Measurements from ENCODE around the gene BEX3.

The BEX3 gene

DNA sequence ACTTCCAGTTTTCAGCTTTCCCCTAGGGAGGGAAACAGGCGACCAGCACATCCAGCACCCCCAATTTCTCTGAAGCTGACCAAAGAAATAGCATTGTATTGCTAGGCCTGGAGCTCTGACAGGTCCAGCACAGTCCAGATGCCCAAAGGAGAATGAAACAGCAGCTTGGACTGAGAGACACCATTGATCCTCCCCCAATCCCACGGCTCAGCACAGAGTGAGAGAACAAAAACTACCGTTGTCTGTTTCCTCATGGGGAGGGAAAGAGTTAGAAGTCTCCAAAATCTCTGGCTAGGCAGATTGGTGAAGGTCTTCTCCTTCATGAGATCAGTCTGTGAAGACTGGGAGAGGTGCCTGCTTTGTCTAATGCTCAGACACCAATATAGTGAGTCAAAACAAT is 37.7 kb upstream of the BEX3 start:
- Histone ChIP-seq H3K27ac (ENCODE audit: low read depth, low read length) (no peak overlapping the region), H3K4me1 (ENCODE audit: control insufficient read depth, low read length) (no peaks in the 10 kb centered on the region), H3F3A (ENCODE audit: control insufficient read depth, insufficient read depth) (no peaks in the 10 kb centered on the region), H3K36me3 (ENCODE audit: control insufficient read depth, low read length) (no peaks in the 10 kb centered on the region), H3K9me3 (ENCODE audit: control insufficient read depth, insufficient read depth, low read length) (no peaks in the 10 kb centered on the region), H3K4me2 (ENCODE audit: low read length) (no peak overlapping the region), H3K79me2 (ENCODE audit: control insufficient read depth, low read length) (no peaks in the 10 kb centered on the region), H3K9me2 (replicated peaks; ENCODE audit: control insufficient read depth, low read length) (no peaks in the 10 kb centered on the region), H4K20me1 (ENCODE audit: control insufficient read depth, insufficient read depth, low read depth, low read length) (no peaks in the 10 kb centered on the region), H3K4me3 (ENCODE audit: low read length) (no peak overlapping the region), H3K27me3 (ENCODE audit: control insufficient read depth, low read length) (no peaks in the 10 kb centered on the region)
- TF ChIP-seq, protein P1, sequence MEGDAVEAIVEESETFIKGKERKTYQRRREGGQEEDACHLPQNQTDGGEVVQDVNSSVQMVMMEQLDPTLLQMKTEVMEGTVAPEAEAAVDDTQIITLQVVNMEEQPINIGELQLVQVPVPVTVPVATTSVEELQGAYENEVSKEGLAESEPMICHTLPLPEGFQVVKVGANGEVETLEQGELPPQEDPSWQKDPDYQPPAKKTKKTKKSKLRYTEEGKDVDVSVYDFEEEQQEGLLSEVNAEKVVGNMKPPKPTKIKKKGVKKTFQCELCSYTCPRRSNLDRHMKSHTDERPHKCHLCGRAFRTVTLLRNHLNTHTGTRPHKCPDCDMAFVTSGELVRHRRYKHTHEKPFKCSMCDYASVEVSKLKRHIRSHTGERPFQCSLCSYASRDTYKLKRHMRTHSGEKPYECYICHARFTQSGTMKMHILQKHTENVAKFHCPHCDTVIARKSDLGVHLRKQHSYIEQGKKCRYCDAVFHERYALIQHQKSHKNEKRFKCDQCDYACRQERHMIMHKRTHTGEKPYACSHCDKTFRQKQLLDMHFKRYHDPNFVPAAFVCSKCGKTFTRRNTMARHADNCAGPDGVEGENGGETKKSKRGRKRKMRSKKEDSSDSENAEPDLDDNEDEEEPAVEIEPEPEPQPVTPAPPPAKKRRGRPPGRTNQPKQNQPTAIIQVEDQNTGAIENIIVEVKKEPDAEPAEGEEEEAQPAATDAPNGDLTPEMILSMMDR (IDR thresholded peaks at IDR 0.05; ENCODE audit: low read depth, low read length, poor library complexity, severe bottlenecking): no peak
- no peak for TF ChIP-seq EZH2phosphoT487 (IDR thresholded peaks at IDR 0.05; ENCODE audit: borderline replicate concordance, low read length)

DNA sequence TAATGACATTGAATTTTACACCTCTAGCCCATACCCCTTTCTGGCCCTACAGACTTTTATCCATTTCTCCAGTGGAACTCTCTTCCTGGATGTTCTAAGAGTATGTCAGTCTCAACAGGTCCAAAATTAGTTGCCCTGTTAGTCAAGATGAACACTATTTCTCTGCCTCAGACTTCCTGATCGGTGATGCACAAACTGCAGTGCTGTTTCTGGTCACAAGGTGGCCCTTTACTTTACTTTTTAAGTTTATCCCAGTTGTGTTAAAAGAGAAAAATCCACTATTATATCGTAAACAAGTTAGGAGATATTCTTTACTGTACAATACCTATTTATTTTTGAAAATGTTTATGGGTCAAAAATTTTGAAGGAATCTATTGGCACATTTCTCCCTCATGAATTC is 33.2 kb upstream of the BEX3 start:
- Histone ChIP-seq H3K4me2 (ENCODE audit: low read length) (no peak overlapping the region), H3K79me2 (ENCODE audit: control insufficient read depth, low read length) (no peaks in the 10 kb centered on the region), H3K9me3 (ENCODE audit: control insufficient read depth, insufficient read depth, low read length) (no peaks in the 10 kb centered on the region), H3K27ac (ENCODE audit: low read depth, low read length) (no peak overlapping the region), H3K27me3 (ENCODE audit: control insufficient read depth, low read length) (no peaks in the 10 kb centered on the region), H3K9me2 (replicated peaks; ENCODE audit: control insufficient read depth, low read length) (no peaks in the 10 kb centered on the region), H3F3A (ENCODE audit: control insufficient read depth, insufficient read depth) (no peaks in the 10 kb centered on the region), H3K4me3 (ENCODE audit: low read length) (no peak overlapping the region), H3K4me1 (ENCODE audit: control insufficient read depth, low read length) (no peaks in the 10 kb centered on the region), H3K36me3 (ENCODE audit: control insufficient read depth, low read length) (no peaks in the 10 kb centered on the region), H4K20me1 (ENCODE audit: control insufficient read depth, insufficient read depth, low read depth, low read length) (no peaks in the 10 kb centered on the region)
- TF ChIP-seq, protein P1 (IDR thresholded peaks at IDR 0.05; ENCODE audit: low read depth, low read length, poor library complexity, severe bottlenecking): peak; percentile 44
- TF ChIP-seq EZH2phosphoT487 (IDR thresholded peaks at IDR 0.05; ENCODE audit: borderline replicate concordance, low read length): no peak

DNA sequence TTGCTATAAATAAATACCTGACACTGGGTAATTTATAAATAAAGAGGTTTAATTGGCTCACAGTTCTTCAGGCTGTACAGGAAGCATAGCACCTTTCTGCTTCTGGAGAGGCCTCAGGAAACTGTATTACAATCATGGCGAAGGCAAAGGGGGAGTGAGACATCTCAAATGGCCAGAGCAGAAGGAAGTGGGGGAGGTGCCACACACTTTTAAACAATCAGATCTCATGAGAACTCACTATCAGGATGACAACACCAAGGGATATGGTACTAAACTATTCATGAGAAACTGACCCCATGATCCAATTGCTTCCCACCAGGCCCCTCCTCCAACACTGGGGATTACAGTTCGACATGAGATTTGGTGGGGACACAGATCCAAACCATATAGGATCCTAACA is 31.7 kb upstream of the BEX3 start:
- no peaks in the 10 kb centered on the region for H3K36me3 ChIP-seq (ENCODE audit: control insufficient read depth, low read length)
- H3K27me3 ChIP-seq (ENCODE audit: control insufficient read depth, low read length): no peaks in the 10 kb centered on the region
- no peaks in the 10 kb centered on the region for H3K9me3 ChIP-seq (ENCODE audit: control insufficient read depth, insufficient read depth, low read length)
- no peak overlapping the region for H3K27ac ChIP-seq (ENCODE audit: low read depth, low read length)
- no peak overlapping the region for H3K4me3 ChIP-seq (ENCODE audit: low read length)
- no peaks in the 10 kb centered on the region for H4K20me1 ChIP-seq (ENCODE audit: control insufficient read depth, insufficient read depth, low read depth, low read length)
- no peaks in the 10 kb centered on the region for H3K4me1 ChIP-seq (ENCODE audit: control insufficient read depth, low read length)
- H3K79me2 ChIP-seq (ENCODE audit: control insufficient read depth, low read length): no peaks in the 10 kb centered on the region
- no peaks in the 10 kb centered on the region for H3F3A ChIP-seq (ENCODE audit: control insufficient read depth, insufficient read depth)
- TF ChIP-seq, protein P1 (IDR thresholded peaks at IDR 0.05; ENCODE audit: low read depth, low read length, poor library complexity, severe bottlenecking): no peak
- no peak for TF ChIP-seq EZH2phosphoT487 (IDR thresholded peaks at IDR 0.05; ENCODE audit: borderline replicate concordance, low read length)
- H3K9me2 ChIP-seq (replicated peaks; ENCODE audit: control insufficient read depth, low read length): no peaks in the 10 kb centered on the region
- no peak overlapping the region for H3K4me2 ChIP-seq (ENCODE audit: low read length)
